ENCODE results near the gene SNX18.
A peak's percentile ranks its signal among the peaks of the same experiment; 100 is the strongest.

Gene SNX18

DNA sequence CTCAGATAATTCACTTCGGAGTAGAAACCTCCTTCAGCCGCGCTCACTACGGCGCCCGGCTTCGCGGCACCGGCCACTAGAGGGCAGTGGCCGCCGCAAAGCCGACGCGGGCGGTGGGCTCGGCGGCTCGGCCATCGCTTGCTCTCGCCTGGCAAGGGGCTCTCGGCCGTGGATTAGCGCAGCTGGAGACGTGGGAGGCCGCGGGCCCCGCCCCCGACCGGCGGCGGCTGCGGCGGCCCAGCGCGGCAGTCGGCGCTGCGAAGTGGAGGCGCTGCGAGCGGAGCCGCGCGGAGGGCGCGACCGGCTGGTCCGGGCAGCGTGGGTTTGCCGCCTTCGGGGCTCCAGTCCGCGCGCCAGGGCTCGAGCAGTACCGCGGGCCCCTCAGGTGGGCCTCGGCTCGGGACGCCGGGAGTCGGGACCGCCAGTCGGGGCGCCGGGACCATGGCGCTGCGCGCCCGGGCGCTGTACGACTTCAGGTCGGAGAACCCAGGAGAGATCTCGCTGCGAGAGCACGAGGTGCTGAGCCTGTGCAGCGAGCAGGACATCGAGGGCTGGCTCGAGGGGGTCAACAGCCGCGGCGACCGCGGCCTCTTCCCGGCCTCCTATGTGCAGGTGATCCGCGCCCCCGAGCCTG is at the start of gene SNX18 (continued):
- TF ChIP-seq ZBTB11 (tag by site-specific recombination; conservative IDR thresholded peaks at IDR 0.05; ENCODE audit: low read depth) (no peak), GFI1B (tag by site-specific recombination; IDR thresholded peaks at IDR 0.05) (no peak), ZNF670 (tag by site-specific recombination; IDR thresholded peaks at IDR 0.05; ENCODE audit: low read depth) (no peak), PRDM1 (tag by site-specific recombination; IDR thresholded peaks at IDR 0.05) (peak; percentile 76), ZNF157 (tag by site-specific recombination; IDR thresholded peaks at IDR 0.05) (no peak), ZNF660 (tag by site-specific recombination; IDR thresholded peaks at IDR 0.05) (peak; percentile 95)

DNA sequence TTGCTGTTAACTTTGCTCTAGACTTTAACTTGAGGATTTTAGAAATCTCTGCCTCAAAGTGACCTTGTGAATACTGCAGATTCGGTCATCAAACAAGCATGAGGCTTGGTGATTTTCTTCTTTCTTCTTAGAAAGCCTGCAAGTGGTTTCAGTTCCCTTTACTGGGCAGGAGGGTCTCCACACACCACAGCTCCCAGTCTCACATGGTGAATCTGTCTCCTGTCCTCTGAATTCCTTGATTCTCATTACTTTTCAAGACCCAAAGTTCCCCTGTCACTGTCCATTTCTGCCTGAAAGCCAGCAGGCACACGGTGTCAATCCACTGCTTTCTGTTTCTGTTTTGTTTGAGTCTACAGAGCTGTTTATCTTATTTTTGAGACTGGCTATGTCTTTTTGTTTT is 47.9 kb upstream of the SNX18 start:
- no peaks in the 10 kb centered on the region for H3K4me1 ChIP-seq (ENCODE audit: control insufficient read depth, insufficient read depth, low read length)
- H3K36me3 ChIP-seq (ENCODE audit: control insufficient read depth in 2 of 2, insufficient read depth in 1 of 2, low read length in 2 of 2) = no peaks in the 10 kb centered on the region
- ChIA-PET CTCF (interaction anchor here (0.6 to 3.1 kb wide), 3 partner anchors 17 to 235 kb away, joined by 3 to 20 read pairs (median 4); no protein-coding TSS in a partner anchor), POLR2A (no interaction called here)
- H3K27ac ChIP-seq (ENCODE audit: extremely low read depth, low read depth, low read length) = no peak overlapping the region
- TF ChIP-seq ZNF433 (tag by site-specific recombination; IDR thresholded peaks at IDR 0.05; ENCODE audit: low read depth) = no peak
- TF ChIP-seq ZNF23 (tag by site-specific recombination; IDR thresholded peaks at IDR 0.05; ENCODE audit: borderline replicate concordance) = no peak
- no peak for TF ChIP-seq ZNF354C (tag by site-specific recombination; IDR thresholded peaks at IDR 0.05; ENCODE audit: borderline replicate concordance, low read depth)
- no peaks in the 10 kb centered on the region for H3K9me3 ChIP-seq (ENCODE audit: control insufficient read depth, insufficient read depth, low read depth, low read length)
- no peak overlapping the region for H3K4me3 ChIP-seq (ENCODE audit: low read depth, low read length)

DNA sequence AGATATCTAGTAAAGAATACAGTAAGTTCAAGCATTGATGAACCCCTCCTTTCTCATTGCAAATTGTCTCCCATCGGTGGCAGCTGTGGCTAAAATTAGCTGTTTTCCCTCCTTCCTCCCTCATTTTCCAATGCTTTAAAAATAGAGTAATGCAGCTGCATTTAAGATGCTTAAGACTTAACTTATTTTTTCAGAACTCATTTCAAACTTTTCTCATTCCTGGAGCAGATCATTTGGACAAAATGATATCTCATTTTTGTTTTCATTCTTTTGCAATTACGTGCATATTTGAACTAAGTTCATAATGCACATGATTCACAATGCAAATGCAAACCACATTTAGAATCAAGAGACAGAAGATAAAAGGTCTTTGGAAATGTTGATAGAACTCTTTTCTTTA is 47.4 kb upstream of the SNX18 start:
- H3K4me3 ChIP-seq (ENCODE audit: low read depth, low read length) = no peak overlapping the region
- ChIA-PET CTCF (interaction anchor here (3.1 kb wide), 1 partner anchor 19 kb away, joined by 20 read pairs; no protein-coding TSS in a partner anchor), POLR2A (no interaction called here)
- no peaks in the 10 kb centered on the region for H3K4me1 ChIP-seq (ENCODE audit: control insufficient read depth, insufficient read depth, low read length)
- no peak overlapping the region for H3K27ac ChIP-seq (ENCODE audit: extremely low read depth, low read depth, low read length)
- no peak for TF ChIP-seq KLF9 (tag by site-specific recombination; IDR thresholded peaks at IDR 0.05; ENCODE audit: low read depth)
- no peak for TF ChIP-seq ZNF211 (tag by site-specific recombination; IDR thresholded peaks at IDR 0.05; ENCODE audit: low read depth)
- TF ChIP-seq ZNF423 (tag by site-specific recombination; IDR thresholded peaks at IDR 0.05) = no peak
- TF ChIP-seq ZNF843 (tag by site-specific recombination; IDR thresholded peaks at IDR 0.05) = no peak
- H3K9me3 ChIP-seq (ENCODE audit: control insufficient read depth, insufficient read depth, low read depth, low read length) = no peaks in the 10 kb centered on the region
- H3K36me3 ChIP-seq (ENCODE audit: control insufficient read depth in 2 of 2, insufficient read depth in 1 of 2, low read length in 2 of 2) = no peaks in the 10 kb centered on the region

DNA sequence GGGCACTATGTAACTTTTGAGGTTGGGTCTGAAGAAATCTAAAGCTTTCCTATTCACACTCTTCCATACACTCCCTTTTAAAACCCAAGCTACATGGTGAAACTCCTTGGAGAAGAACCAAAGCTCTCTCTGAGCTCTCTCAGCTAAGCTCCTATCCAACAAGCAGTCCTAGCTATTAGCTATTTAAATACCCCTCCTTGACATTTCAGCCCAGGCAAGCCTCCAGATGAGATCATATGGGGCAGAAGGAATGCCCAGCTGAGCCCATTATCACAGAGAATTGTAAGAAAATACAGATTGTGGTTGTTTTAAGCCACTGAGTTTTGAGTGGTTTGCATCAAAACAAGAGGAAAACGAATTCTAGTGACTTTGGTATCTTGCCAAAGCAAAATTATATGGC is 46.9 kb upstream of the SNX18 start:
- Histone ChIP-seq H3K27ac (ENCODE audit: extremely low read depth, low read depth, low read length) (no peak overlapping the region), H3K4me1 (ENCODE audit: control insufficient read depth, insufficient read depth, low read length) (no peaks in the 10 kb centered on the region), H3K9me3 (ENCODE audit: control insufficient read depth, insufficient read depth, low read depth, low read length) (no peaks in the 10 kb centered on the region), H3K4me3 (ENCODE audit: low read depth, low read length) (no peak overlapping the region), H3K36me3 (ENCODE audit: control insufficient read depth in 2 of 2, insufficient read depth in 1 of 2, low read length in 2 of 2) (no peaks in the 10 kb centered on the region)
- POLR2A ChIA-PET = no interaction called here
- CTCF ChIA-PET = interaction anchor here (0.5 to 3.1 kb wide), 4 partner anchors 19 to 506 kb away, joined by 4 to 20 read pairs (median 6); no protein-coding TSS in a partner anchor
- TF ChIP-seq OSR2 (tag by site-specific recombination; IDR thresholded peaks at IDR 0.05) (no peak), ZNF202 (tag by site-specific recombination; IDR thresholded peaks at IDR 0.05; ENCODE audit: borderline replicate concordance) (no peak), GLI4 (tag by site-specific recombination; IDR thresholded peaks at IDR 0.05) (no peak), ZNF623 (tag by site-specific recombination; IDR thresholded peaks at IDR 0.05) (no peak), ZNF514 (tag by site-specific recombination; IDR thresholded peaks at IDR 0.05) (no peak), SCRT1 (tag by site-specific recombination; IDR thresholded peaks at IDR 0.05; ENCODE audit: borderline replicate concordance) (no peak), ZNF341 (tag by site-specific recombination; IDR thresholded peaks at IDR 0.05; ENCODE audit: low read depth) (no peak), SP7 (tag by site-specific recombination; IDR thresholded peaks at IDR 0.05) (no peak), ZNF548 (tag by site-specific recombination; IDR thresholded peaks at IDR 0.05) (no peak), GLIS2 (tag by site-specific recombination; IDR thresholded peaks at IDR 0.05) (no peak), ZNF560 (tag by site-specific recombination; IDR thresholded peaks at IDR 0.05; ENCODE audit: borderline replicate concordance) (no peak), ZNF354C (tag by site-specific recombination; IDR thresholded peaks at IDR 0.05; ENCODE audit: borderline replicate concordance, low read depth) (no peak), ZNF768 (tag by site-specific recombination; IDR thresholded peaks at IDR 0.05) (no peak), ZNF645 (tag by site-specific recombination; IDR thresholded peaks at IDR 0.05) (no peak), ZNF132 (tag by site-specific recombination; IDR thresholded peaks at IDR 0.05; ENCODE audit: borderline replicate concordance) (no peak), ZFP69B (tag by site-specific recombination; IDR thresholded peaks at IDR 0.05) (no peak), ZNF211 (tag by site-specific recombination; IDR thresholded peaks at IDR 0.05; ENCODE audit: low read depth) (no peak)
